AG09309 (cell line): Measurements from ENCODE around the gene MFNG.

ENCODE experiments used
- DNase-seq: peaks from one replicate; pipeline ENCODE4 v3.0.0-alpha.2; 2010; ENCODE audit warnings: low read depth
- H3K4me3 ChIP-seq: 2 replicates; pipeline ENCODE4 v1.5.1; 2011; ENCODE audit warnings: mild to moderate bottlenecking, low read depth, low read length, moderate library complexity; ENCODE audit not compliant: control insufficient read depth
- CTCF ChIP-seq: IDR thresholded peaks from 2 replicates; pipeline ENCODE4 v1.5.1; 2011; ENCODE audit warnings: mild to moderate bottlenecking, low read depth, low read length, inconsistent platforms; ENCODE audit not compliant: insufficient read depth, control insufficient read depth; ENCODE audit errors: missing control alignments

MFNG gene

GRCh38 chr22:37505565-37505964 is 19.4 kb upstream of the MFNG start:
- DNase-seq, result no peak
- TF ChIP-seq CTCF, result no peak

GRCh38 chr22:37504964-37505363 is 18.8 kb upstream of the MFNG start:
- no peak for TF ChIP-seq CTCF

More at GRCh38 chr22:37505565-37505964, 19.4 kb upstream of the MFNG start:
- no peak overlapping the region for H3K4me3 ChIP-seq

GRCh38 chr22:37503850-37504249 is 17.7 kb upstream of the MFNG start:
- DNase-seq, result no peak
- no peak overlapping the region for H3K4me3 ChIP-seq
- no peak for TF ChIP-seq CTCF

More at GRCh38 chr22:37504964-37505363, 18.8 kb upstream of the MFNG start:
- no peak overlapping the region for H3K4me3 ChIP-seq
- no peak for DNase-seq

GRCh38 chr22:37503183-37503683 is 17.0 kb upstream of the MFNG start:
- H3K4me3 ChIP-seq, result no peak overlapping the region
- no peak for DNase-seq
- TF ChIP-seq CTCF, result no peak

GRCh38 chr22:37502342-37503182 is 16.4 kb upstream of the MFNG start:
- DNase-seq, result no peak
- H3K4me3 ChIP-seq, result no peak overlapping the region

More at GRCh38 chr22:37502342-37503182, 16.4 kb upstream of the MFNG start:
- TF ChIP-seq CTCF, result no peak
